Posterior cingulate gyrus (tissue), 11 donors: Measurements from ENCODE around the gene ADGRG6.
A peak's percentile ranks its signal among the peaks of the same experiment; 100 is the strongest.

Experiments used
- DNase-seq, 10 donors: peaks; one replicate each; pipeline versions ENCODE4 v3.0.0 to v3.0.0-alpha.2; 2020 to 2021; ENCODE audit warnings: mixed read lengths in 3 of 10
- intact Hi-C: fragments of 100-400 bp; cut with DNase I; formaldehyde crosslinking; loops from one replicate; pipeline ENCODE4 v1.15.1; 2023

Gene ADGRG6

GRCh38 chr6:142463988-142464387, 162.2 kb downstream of the ADGRG6 start:
- no peak for DNase-seq
- intact Hi-C loops, result no loop called here

- intact Hi-C loops, result no loop called here
- no peak for DNase-seq
Measured at GRCh38 chr6:142469220-142469619, 167.4 kb downstream of the ADGRG6 start.

DNA sequence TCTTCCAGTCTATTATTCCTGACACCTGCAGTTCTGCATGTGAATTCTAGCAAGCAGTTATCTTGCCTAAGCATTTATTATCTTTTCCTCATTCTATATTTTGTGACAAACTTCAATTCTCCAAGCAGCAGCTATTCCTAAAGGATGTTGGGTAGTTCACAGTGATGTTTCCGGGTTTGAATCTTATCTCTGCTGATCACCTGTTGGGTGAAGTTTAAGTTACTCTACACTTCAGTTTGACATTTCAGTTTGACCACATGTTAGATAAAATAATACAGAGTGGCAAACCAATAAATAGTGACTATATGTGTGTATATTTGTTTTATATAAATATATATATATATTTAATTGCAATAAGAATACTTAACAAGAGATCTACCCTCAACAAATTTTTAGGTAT, 168.6 kb downstream of the ADGRG6 start:
- intact Hi-C loops, result no loop called here
- no peak for DNase-seq

DNA sequence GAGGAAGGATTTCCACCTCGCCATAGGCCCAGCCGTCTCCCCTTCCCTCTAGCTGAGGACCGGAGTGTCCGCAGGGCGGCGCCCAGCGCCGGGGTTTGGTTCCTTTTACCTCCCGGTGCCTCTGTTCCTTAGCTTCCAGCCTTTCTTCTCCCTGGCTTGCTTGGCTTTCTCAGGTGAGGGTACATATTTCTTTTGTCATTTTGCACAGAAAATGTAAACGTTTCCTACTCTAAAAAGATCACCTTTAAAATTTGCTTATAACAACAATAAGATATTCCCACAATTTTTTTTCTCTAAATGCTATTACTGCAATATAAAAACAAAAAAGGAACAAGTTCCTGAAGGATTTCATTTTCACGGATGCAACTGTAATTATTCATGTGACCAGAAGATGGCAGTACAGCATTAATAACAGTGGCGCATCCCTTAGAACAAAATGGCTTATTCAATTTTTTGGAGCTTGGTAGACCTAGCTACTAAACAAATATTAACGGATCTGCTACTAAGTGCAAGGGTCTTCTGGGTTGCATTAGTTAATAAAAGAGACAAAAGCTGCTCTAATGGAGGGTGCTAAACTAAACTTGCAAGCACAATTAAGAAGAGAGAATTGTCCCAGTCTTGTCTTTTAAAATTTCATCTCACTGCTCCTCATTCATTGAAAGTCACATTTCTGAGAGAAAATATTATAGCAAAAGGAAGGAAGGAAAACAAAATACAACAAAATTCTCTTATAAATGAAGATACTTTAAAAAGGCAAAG, 172.9 kb downstream of the ADGRG6 start:
- DNase-seq, result peak in 9 of 10 donors; percentile 26 to 95 (median 66)
- intact Hi-C loops, result loop anchor here (2.0 kb wide), 1 partner anchor 952 kb away; no protein-coding TSS in a partner anchor

GRCh38 chr6:142476452-142476851, 174.6 kb downstream of the ADGRG6 start:
- no peak for DNase-seq
- intact Hi-C loops, result no loop called here

- intact Hi-C loops, result no loop called here
Measured at GRCh38 chr6:142478117-142478516, 176.3 kb downstream of the ADGRG6 start.

GRCh38 chr6:142481466-142481865, 179.7 kb downstream of the ADGRG6 start:
- intact Hi-C loops, result no loop called here
- no peak for DNase-seq

More at GRCh38 chr6:142478117-142478516, 176.3 kb downstream of the ADGRG6 start:
- DNase-seq, result no peak

- no peak for DNase-seq
- intact Hi-C loops, result no loop called here
Measured at GRCh38 chr6:142482249-142482648, 180.4 kb downstream of the ADGRG6 start.

- intact Hi-C loops, result no loop called here
- DNase-seq, result no peak
Measured at GRCh38 chr6:142482974-142483373, 181.2 kb downstream of the ADGRG6 start.

DNA sequence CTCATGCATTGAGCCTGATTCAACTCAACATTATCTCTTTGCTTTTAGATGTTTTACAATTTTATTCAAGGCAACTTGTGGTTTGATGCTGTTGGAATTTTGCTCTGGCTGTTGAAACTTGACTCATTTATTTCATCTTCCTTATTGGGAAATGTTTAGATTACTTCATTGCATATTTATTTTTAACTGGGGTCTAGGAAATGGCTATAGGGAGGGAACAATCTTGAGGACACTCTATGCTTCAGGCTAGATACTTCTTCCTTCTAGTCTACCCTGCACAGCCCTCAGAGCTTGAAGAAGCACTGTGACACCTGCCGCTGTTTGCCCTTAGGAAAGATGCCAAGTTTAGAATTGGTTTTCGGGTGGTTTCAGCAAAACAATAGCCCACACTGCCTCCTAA, 183.4 kb downstream of the ADGRG6 start:
- DNase-seq, result no peak
- intact Hi-C loops, result no loop called here

- DNase-seq, result no peak
- intact Hi-C loops, result no loop called here
Measured at GRCh38 chr6:142489722-142490610, 188.2 kb downstream of the ADGRG6 start.
